KMS-11 (cell line): ENCODE data around the gene ADCY3.
"Not testable (repeated sequence)": the region's sequence is repeated elsewhere in the genome, so short reads cannot be mapped to it uniquely, and the experiment has no call there.

Experiments
- H2AFZ ChIP-seq: fragments of 200-600 bp; sonication (generic); 2 replicates; pipeline ENCODE4 v1.6.1; 2016; ENCODE audit warnings: antibody characterized with exemption, mixed run types, low read depth
- H3K27ac ChIP-seq: fragments of 200-600 bp; sonication (generic); 2 replicates; pipeline ENCODE4 v1.6.1; 2016; ENCODE audit warnings: mild to moderate bottlenecking, mixed run types
- H3K27me3 ChIP-seq: fragments of 200-600 bp; sonication (generic); 2 replicates; pipeline ENCODE4 v1.6.1; 2017; ENCODE audit warnings: mild to moderate bottlenecking, low read depth, mixed run types, moderate library complexity; ENCODE audit not compliant: insufficient read depth
- H3K36me3 ChIP-seq: fragments of 200-600 bp; sonication (generic); 2 replicates; pipeline ENCODE4 v1.6.1; 2017; ENCODE audit warnings: mild to moderate bottlenecking, mixed run types; ENCODE audit not compliant: insufficient read depth
- H3K4me1 ChIP-seq: fragments of 200-600 bp; sonication (generic); 2 replicates; pipeline ENCODE4 v1.6.1; 2016; ENCODE audit warnings: mild to moderate bottlenecking, low read depth, mixed run types; ENCODE audit not compliant: poor library complexity, severe bottlenecking
- H3K4me2 ChIP-seq: fragments of 200-600 bp; sonication (generic); 2 replicates; pipeline ENCODE4 v1.7.0; 2016; ENCODE audit warnings: mild to moderate bottlenecking, mixed run types
- H3K4me3 ChIP-seq: fragments of 200-600 bp; sonication (generic); IDR thresholded peaks from 2 replicates; pipeline ENCODE4 v1.6.1; 2017; ENCODE audit warnings: low read depth, low read length, mixed read lengths; ENCODE audit not compliant: insufficient read depth
- H3K79me2 ChIP-seq: fragments of 200-600 bp; sonication (generic); 2 replicates; pipeline ENCODE4 v1.6.1; 2016; ENCODE audit warnings: low read depth, mixed run types; ENCODE audit not compliant: insufficient read depth
- H3K9ac ChIP-seq: fragments of 200-600 bp; sonication (generic); 2 replicates; pipeline ENCODE4 v1.6.1; 2016; ENCODE audit warnings: mild to moderate bottlenecking, mixed run types
- H4K20me1 ChIP-seq: fragments of 200-600 bp; sonication (generic); 2 replicates; pipeline ENCODE4 v1.6.1; 2016; ENCODE audit warnings: mild to moderate bottlenecking, mixed run types; ENCODE audit not compliant: insufficient read depth
- CTCF ChIP-seq: fragments of 200-600 bp; sonication (generic); conservative IDR thresholded peaks from 2 replicates; pipeline ENCODE4 v1.6.1; 2017; ENCODE audit warnings: low read depth, mild to moderate bottlenecking, antibody characterized with exemption, low read length, moderate library complexity, mixed read lengths

The ADCY3 gene

DNA sequence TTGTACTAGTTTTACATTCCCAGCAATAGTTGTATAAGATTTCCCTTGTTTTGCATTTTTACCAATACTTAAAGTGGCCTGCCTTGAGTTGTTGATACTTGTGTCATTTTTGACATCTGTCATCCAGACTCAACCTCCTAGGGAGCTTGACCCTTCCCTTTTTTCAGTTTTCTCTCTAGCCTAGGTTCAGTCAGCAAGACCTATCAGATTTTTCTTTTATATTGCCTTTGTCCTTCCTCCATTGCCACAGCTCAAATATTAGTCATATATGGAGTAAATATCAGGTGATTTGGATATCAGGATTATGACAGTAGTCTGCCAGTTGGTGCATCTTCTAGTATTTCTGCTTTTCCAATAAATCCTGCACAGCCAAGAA, 113.4 kb downstream of the ADCY3 start:
- Histone ChIP-seq H3K4me1 (peaks cover 36% of the 10 kb centered on the region), H3K27me3 (no peaks in the 10 kb centered on the region), H3K9ac (no peak overlapping the region), H3K36me3 (no peaks in the 10 kb centered on the region), H3K4me3 (no peak overlapping the region), H4K20me1 (no peaks in the 10 kb centered on the region), H3K27ac (peak overlapping the region; percentile 17; the same call in 1 of the 2 replicates), H3K79me2 (peaks cover 53% of the 10 kb centered on the region), H2AFZ (no peak overlapping the region), H3K4me2 (no peak overlapping the region)
- TF ChIP-seq CTCF = no peak

DNA sequence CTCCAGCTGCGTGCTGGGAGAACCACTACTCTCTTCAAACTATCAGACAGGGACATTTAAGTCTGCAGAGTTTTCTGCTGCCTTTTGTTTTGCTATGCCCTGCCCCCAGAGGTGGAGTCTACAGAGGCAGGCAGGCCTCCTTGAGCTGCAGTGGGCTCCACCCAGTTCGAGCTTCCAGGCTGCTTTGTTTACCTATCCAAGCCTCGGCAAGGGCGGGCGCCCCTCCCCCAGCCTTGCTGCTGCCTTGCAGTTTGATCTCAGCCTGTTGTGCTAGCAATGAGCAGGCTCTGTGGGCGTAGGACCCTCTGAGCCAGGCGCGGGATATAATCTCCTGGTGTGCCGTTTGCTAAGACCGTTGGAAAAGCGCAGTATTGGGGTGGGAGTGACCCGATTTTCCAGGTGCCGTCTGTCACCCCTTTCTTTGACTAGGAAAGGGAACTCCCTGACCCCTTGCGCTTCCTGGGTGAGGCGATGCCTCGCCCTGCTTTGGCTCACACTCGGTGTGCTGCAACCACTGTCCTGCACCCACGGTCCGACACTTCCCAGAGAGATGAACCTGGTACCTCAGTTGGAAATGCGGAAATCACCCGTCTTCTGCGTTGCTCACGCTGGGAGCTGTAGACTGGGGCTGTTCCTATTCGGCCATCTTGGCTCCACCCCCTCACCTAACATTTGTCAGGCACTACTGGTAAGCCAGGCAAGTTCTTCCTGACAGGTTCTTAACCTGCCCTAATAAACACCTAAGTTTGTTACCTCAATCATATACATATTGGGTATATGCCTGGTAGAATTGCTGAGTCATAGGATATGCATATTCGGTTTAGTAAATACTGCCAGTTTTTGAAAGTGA, 114.0 kb downstream of the ADCY3 start:
- not testable (repeated sequence) for H3K4me2 ChIP-seq, H4K20me1 ChIP-seq

DNA sequence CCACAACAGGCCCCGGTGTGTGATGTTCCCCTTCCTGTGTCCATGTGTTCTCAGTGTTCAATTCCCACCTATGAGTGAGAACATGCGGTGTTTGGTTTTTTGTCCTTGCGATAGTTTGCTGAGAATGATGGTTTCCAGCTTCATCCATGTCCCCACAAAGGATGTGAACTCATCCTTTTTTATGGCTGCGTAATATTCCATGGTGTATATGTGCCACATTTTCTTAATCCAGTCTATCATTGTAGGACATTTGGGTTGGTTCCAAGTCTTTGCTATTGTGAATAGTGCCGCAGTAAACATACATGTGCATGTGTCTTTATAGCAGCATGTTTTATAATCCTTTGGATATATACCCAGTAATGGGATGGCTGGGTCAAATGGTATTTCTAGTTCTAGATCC, 119.5 kb downstream of the ADCY3 start:
- H3K27me3 ChIP-seq, H3K4me3 ChIP-seq, H3K4me2 ChIP-seq, H3K27ac ChIP-seq, H4K20me1 ChIP-seq, H3K36me3 ChIP-seq, H3K9ac ChIP-seq, H3K4me1 ChIP-seq, H2AFZ ChIP-seq: not testable (repeated sequence)
- peaks cover 47% of the 10 kb centered on the region for H3K79me2 ChIP-seq

More for the DNA sequence above, 114.0 kb downstream of the ADCY3 start:
- not testable (repeated sequence) for H2AFZ ChIP-seq, H3K4me3 ChIP-seq, H3K9ac ChIP-seq, H3K27me3 ChIP-seq, H3K36me3 ChIP-seq
- Histone ChIP-seq H3K27ac (peak overlapping the region; percentile 17; the same call in 1 of the 2 replicates), H3K4me1 (peaks cover 36% of the 10 kb centered on the region), H3K79me2 (peaks cover 49% of the 10 kb centered on the region)

GRCh38 chr2:24797644-24798043, 122.4 kb downstream of the ADCY3 start:
- Histone ChIP-seq H3K4me1 (peaks cover 16% of the 10 kb centered on the region), H3K27ac (no peak overlapping the region), H3K79me2 (peaks cover 69% of the 10 kb centered on the region), H3K9ac (no peak overlapping the region), H3K27me3 (no peaks in the 10 kb centered on the region), H2AFZ (no peak overlapping the region), H3K4me3 (no peak overlapping the region), H4K20me1 (no peaks in the 10 kb centered on the region), H3K36me3 (no peaks in the 10 kb centered on the region), H3K4me2 (no peak overlapping the region)
- no peak for TF ChIP-seq CTCF

- Histone ChIP-seq H3K4me2 (peak overlapping the region; percentile 96), H3K4me1 (peaks cover 32% of the 10 kb centered on the region), H3K4me3 (peak overlapping the region; percentile 41), H2AFZ (peak overlapping the region; percentile 85), H3K27me3 (no peaks in the 10 kb centered on the region), H3K9ac (peak overlapping the region; percentile 87; the same call in 1 of the 2 replicates), H3K36me3 (no peaks in the 10 kb centered on the region), H4K20me1 (no peaks in the 10 kb centered on the region), H3K27ac (peak overlapping the region; percentile 88), H3K79me2 (peaks cover 56% of the 10 kb centered on the region)
- TF ChIP-seq CTCF = no peak
These were observed 126.1 kb downstream of the ADCY3 start for GRCh38 chr2:24793761-24794435.
